ENCODE data around the gene DPP4.

The DPP4 gene

GRCh38 chr2:162058973-162059668 is 14.9 kb downstream of the DPP4 start:
- TF ChIP-seq, protein P1, sequence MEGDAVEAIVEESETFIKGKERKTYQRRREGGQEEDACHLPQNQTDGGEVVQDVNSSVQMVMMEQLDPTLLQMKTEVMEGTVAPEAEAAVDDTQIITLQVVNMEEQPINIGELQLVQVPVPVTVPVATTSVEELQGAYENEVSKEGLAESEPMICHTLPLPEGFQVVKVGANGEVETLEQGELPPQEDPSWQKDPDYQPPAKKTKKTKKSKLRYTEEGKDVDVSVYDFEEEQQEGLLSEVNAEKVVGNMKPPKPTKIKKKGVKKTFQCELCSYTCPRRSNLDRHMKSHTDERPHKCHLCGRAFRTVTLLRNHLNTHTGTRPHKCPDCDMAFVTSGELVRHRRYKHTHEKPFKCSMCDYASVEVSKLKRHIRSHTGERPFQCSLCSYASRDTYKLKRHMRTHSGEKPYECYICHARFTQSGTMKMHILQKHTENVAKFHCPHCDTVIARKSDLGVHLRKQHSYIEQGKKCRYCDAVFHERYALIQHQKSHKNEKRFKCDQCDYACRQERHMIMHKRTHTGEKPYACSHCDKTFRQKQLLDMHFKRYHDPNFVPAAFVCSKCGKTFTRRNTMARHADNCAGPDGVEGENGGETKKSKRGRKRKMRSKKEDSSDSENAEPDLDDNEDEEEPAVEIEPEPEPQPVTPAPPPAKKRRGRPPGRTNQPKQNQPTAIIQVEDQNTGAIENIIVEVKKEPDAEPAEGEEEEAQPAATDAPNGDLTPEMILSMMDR (IDR thresholded peaks at IDR 0.05; ENCODE audit: poor library complexity, severe bottlenecking), result no peak
- DNase-seq (ENCODE audit: low spot score) (no peak), ATAC-seq (ENCODE audit: low read depth) (no peak)
- Histone ChIP-seq H3K27me3 (ENCODE audit: insufficient read depth, poor library complexity, severe bottlenecking) (no peaks in the 10 kb centered on the region), H3K4me3 (ENCODE audit: severe bottlenecking) (no peak overlapping the region), H3K36me3 (ENCODE audit: low read depth) (no peaks in the 10 kb centered on the region), H3K9me3 (ENCODE audit: severe bottlenecking) (peaks cover 8% of the 10 kb centered on the region), H3K27ac (ENCODE audit: poor library complexity, severe bottlenecking) (no peak overlapping the region), H3K4me1 (ENCODE audit: insufficient read depth, poor library complexity, severe bottlenecking) (no peaks in the 10 kb centered on the region)

- no peak for ATAC-seq (ENCODE audit: low read depth)
- Histone ChIP-seq H3K4me1 (ENCODE audit: insufficient read depth, poor library complexity, severe bottlenecking) (no peaks in the 10 kb centered on the region), H3K27ac (ENCODE audit: poor library complexity, severe bottlenecking) (no peak overlapping the region), H3K36me3 (ENCODE audit: low read depth) (no peaks in the 10 kb centered on the region), H3K9me3 (ENCODE audit: severe bottlenecking) (peaks cover 8% of the 10 kb centered on the region), H3K27me3 (ENCODE audit: insufficient read depth, poor library complexity, severe bottlenecking) (no peaks in the 10 kb centered on the region), H3K4me3 (ENCODE audit: severe bottlenecking) (no peak overlapping the region)
- TF ChIP-seq, protein P1 (IDR thresholded peaks at IDR 0.05; ENCODE audit: poor library complexity, severe bottlenecking), result no peak
- DNase-seq (ENCODE audit: low spot score), result no peak
These were observed 16.6 kb downstream of the DPP4 start for GRCh38 chr2:162057426-162057825.

DNA sequence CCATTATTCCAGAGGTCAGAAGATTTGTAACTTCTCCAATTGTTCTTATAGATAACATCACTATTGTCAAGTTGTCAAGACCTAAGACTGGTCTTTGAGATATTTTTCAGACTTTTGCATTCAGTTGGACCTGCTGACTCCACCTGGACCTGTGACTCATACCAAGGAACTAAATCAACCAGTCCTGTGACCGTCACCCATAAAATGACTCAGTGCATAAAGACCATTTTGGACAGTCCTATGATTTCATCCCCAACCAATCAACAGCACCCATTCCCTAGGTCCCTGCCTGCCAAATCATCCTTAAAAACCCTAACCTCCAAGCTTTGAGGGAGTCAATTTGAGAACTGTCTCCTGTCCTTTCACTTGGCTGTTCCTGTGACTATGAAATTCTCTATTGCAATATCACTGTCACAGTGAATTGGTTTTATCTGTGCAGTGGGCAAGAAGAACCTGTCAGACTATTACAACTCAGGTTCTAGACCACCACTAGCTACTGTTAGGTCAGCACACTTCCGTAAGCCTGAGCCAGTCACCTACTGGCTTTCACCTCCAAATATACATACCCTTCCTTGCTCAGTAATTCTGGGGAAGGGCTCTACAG is 17.1 kb downstream of the DPP4 start:
- no peak overlapping the region for H3K27ac ChIP-seq (ENCODE audit: poor library complexity, severe bottlenecking)
- no peak overlapping the region for H3K4me3 ChIP-seq (ENCODE audit: severe bottlenecking)
- H3K36me3 ChIP-seq (ENCODE audit: low read depth), result no peaks in the 10 kb centered on the region

DNA sequence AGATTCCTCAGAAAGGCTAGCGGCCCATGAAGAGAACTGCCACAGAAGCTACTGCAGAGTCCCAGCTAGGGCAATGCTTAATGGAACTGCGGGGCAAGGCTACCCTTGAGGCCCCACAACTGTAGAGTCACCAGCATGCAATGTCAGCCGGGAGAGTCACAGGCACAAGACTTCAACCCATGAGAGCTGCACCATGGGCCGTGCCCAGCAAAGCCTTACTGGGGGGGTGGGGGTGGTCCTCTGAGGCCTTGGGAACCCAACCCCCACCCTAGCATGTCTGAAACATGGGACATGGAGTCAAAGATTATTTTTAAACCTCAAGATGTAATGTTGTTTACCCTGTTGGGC is 20.2 kb downstream of the DPP4 start:
- no peaks in the 10 kb centered on the region for H3K36me3 ChIP-seq (ENCODE audit: low read depth)
- peaks cover 8% of the 10 kb centered on the region for H3K9me3 ChIP-seq (ENCODE audit: severe bottlenecking)

More for the DNA sequence above, 17.1 kb downstream of the DPP4 start:
- peaks cover 8% of the 10 kb centered on the region for H3K9me3 ChIP-seq (ENCODE audit: severe bottlenecking)
- no peaks in the 10 kb centered on the region for H3K27me3 ChIP-seq (ENCODE audit: insufficient read depth, poor library complexity, severe bottlenecking)
- ATAC-seq (ENCODE audit: low read depth), result no peak
- H3K4me1 ChIP-seq (ENCODE audit: insufficient read depth, poor library complexity, severe bottlenecking), result no peaks in the 10 kb centered on the region
- TF ChIP-seq, protein P1 (IDR thresholded peaks at IDR 0.05; ENCODE audit: poor library complexity, severe bottlenecking), result no peak
- no peak for DNase-seq (ENCODE audit: low spot score)

More for the DNA sequence above, 20.2 kb downstream of the DPP4 start:
- ATAC-seq (ENCODE audit: low read depth) (no peak), DNase-seq (ENCODE audit: low spot score) (no peak)
- Histone ChIP-seq H3K4me1 (ENCODE audit: insufficient read depth, poor library complexity, severe bottlenecking) (no peaks in the 10 kb centered on the region), H3K4me3 (ENCODE audit: severe bottlenecking) (no peak overlapping the region), H3K27ac (ENCODE audit: poor library complexity, severe bottlenecking) (no peak overlapping the region), H3K27me3 (ENCODE audit: insufficient read depth, poor library complexity, severe bottlenecking) (no peaks in the 10 kb centered on the region)
- TF ChIP-seq, protein P1 (IDR thresholded peaks at IDR 0.05; ENCODE audit: poor library complexity, severe bottlenecking), result no peak

Measured in RWPE2 (cell line).